HEK293T (cell line): Measurements from ENCODE around the gene KCNN2.

ENCODE experiments used
- CTCF ChIA-PET: fragments of 350-600 bp; formaldehyde crosslinking; extraction: SDS; loops from one replicate; lab custom pipeline; 2021; ENCODE audit warnings: antibody characterized with exemption, inconsistent platforms; lab: Yijun Ruan, JAX
- POLR2A ChIA-PET: fragments of 350-600 bp; formaldehyde crosslinking; extraction: SDS; loops from one replicate; lab custom pipeline; 2020; ENCODE audit warnings: antibody characterized with exemption, inconsistent platforms; lab: Yijun Ruan, JAX
- DNase-seq: peaks from one replicate; pipeline ENCODE4 v3.0.0; 2012; ENCODE audit warnings: mixed read lengths; ENCODE audit errors: extremely low spot score
- ARNT ChIP-seq: fragments of 450-650 bp; IDR thresholded peaks from 2 replicates; pipeline ENCODE4 v1.6.1; 2017; ENCODE audit warnings: mild to moderate bottlenecking
- BHLHE40 ChIP-seq: fragments of 450-650 bp; IDR thresholded peaks from 2 replicates; pipeline ENCODE4 v1.6.1; 2016; ENCODE audit warnings: mild to moderate bottlenecking, moderate library complexity, borderline replicate concordance
- CTBP1 ChIP-seq: fragments of 450-650 bp; IDR thresholded peaks from 2 replicates; pipeline ENCODE4 v1.6.1; 2016; ENCODE audit warnings: borderline replicate concordance
- ELF4 ChIP-seq: fragments of 450-650 bp; IDR thresholded peaks from 2 replicates; pipeline ENCODE4 v1.6.1; 2017; ENCODE audit warnings: antibody characterized with exemption
- FOXA1 ChIP-seq: fragments of 450-650 bp; IDR thresholded peaks from 2 replicates; pipeline ENCODE4 v1.6.1; 2016; ENCODE audit warnings: mild to moderate bottlenecking
- FOXK2 ChIP-seq: fragments of 450-650 bp; IDR thresholded peaks from 2 replicates; pipeline ENCODE4 v1.6.1; 2016; ENCODE audit warnings: mild to moderate bottlenecking
- FOXM1 ChIP-seq: fragments of 450-650 bp; IDR thresholded peaks from 2 replicates; pipeline ENCODE4 v1.6.1; 2017; ENCODE audit warnings: mild to moderate bottlenecking, borderline replicate concordance
- HDGF ChIP-seq: fragments of 450-650 bp; IDR thresholded peaks from 2 replicates; pipeline ENCODE4 v1.6.1; 2017; ENCODE audit warnings: antibody characterized with exemption, borderline replicate concordance
- L3MBTL2 ChIP-seq: fragments of 450-650 bp; conservative IDR thresholded peaks from 2 replicates; pipeline ENCODE4 v1.6.1; 2016; ENCODE audit warnings: mild to moderate bottlenecking
- LEF1 ChIP-seq: fragments of 450-650 bp; IDR thresholded peaks from 2 replicates; pipeline ENCODE4 v1.6.1; 2017; ENCODE audit warnings: mild to moderate bottlenecking, borderline replicate concordance
- NFRKB ChIP-seq: fragments of 450-650 bp; IDR thresholded peaks from 2 replicates; pipeline ENCODE4 v1.6.1; 2016; ENCODE audit warnings: mild to moderate bottlenecking, moderate library complexity
- PKNOX1 ChIP-seq: fragments of 450-650 bp; IDR thresholded peaks from 2 replicates; pipeline ENCODE4 v1.6.1; 2016
- SP1 ChIP-seq: fragments of 450-650 bp; IDR thresholded peaks from 2 replicates; pipeline ENCODE4 v1.6.1; 2017
- SUZ12 ChIP-seq: fragments of 450-650 bp; IDR thresholded peaks from 2 replicates; pipeline ENCODE4 v1.6.1; 2016; ENCODE audit warnings: mild to moderate bottlenecking
- TARDBP ChIP-seq: fragments of 450-650 bp; IDR thresholded peaks from 2 replicates; pipeline ENCODE4 v1.6.1; 2016
- ZNF384 ChIP-seq: fragments of 450-650 bp; IDR thresholded peaks from 2 replicates; pipeline ENCODE4 v1.6.1; 2016

The KCNN2 gene

GRCh38 chr5:114332925-114333324 is 28.9 kb upstream of the KCNN2 start:
- TF ChIP-seq SUZ12 (no peak), LEF1 (no peak), ZNF384 (no peak), CTBP1 (no peak), FOXM1 (no peak), PKNOX1 (no peak), L3MBTL2 (no peak), BHLHE40 (no peak), TARDBP (no peak), HDGF (no peak), SP1 (no peak), FOXA1 (no peak)
- POLR2A ChIA-PET: no interaction called here
- CTCF ChIA-PET: no interaction called here
- DNase-seq: no peak

- ChIA-PET CTCF (no interaction called here), POLR2A (no interaction called here)
- no peak for TF ChIP-seq ELF4
- no peak for TF ChIP-seq SUZ12
- TF ChIP-seq FOXM1: no peak
- no peak for TF ChIP-seq FOXK2
- TF ChIP-seq PKNOX1: no peak
- no peak for TF ChIP-seq ARNT
- no peak for TF ChIP-seq HDGF
- TF ChIP-seq LEF1: no peak
- no peak for TF ChIP-seq SP1
- no peak for TF ChIP-seq FOXA1
- no peak for TF ChIP-seq CTBP1
- no peak for DNase-seq
Observed at GRCh38 chr5:114335391-114335790, 26.5 kb upstream of the KCNN2 start.

- DNase-seq: no peak
- CTCF ChIA-PET: no interaction called here
- no peak for TF ChIP-seq TARDBP
- TF ChIP-seq NFRKB: no peak
- no peak for TF ChIP-seq FOXA1
- no peak for TF ChIP-seq SP1
- TF ChIP-seq CTBP1: no peak
- TF ChIP-seq HDGF: no peak
- no peak for TF ChIP-seq ELF4
- no peak for TF ChIP-seq FOXM1
- TF ChIP-seq SUZ12: no peak
- TF ChIP-seq ARNT: no peak
- no peak for TF ChIP-seq LEF1
- no peak for TF ChIP-seq BHLHE40
- no peak for TF ChIP-seq L3MBTL2
- no peak for TF ChIP-seq FOXK2
- TF ChIP-seq PKNOX1: no peak
- no peak for TF ChIP-seq ZNF384
- POLR2A ChIA-PET: no interaction called here
Observed at GRCh38 chr5:114339108-114339507, 22.8 kb upstream of the KCNN2 start.

GRCh38 chr5:114346181-114346580 is 15.7 kb upstream of the KCNN2 start:
- DNase-seq: no peak
- ChIA-PET CTCF (no interaction called here), POLR2A (no interaction called here)
- TF ChIP-seq BHLHE40: no peak
- TF ChIP-seq TARDBP: no peak
- TF ChIP-seq ELF4: no peak
- no peak for TF ChIP-seq ARNT
- TF ChIP-seq SP1: no peak
- no peak for TF ChIP-seq HDGF
- TF ChIP-seq SUZ12: no peak
- no peak for TF ChIP-seq CTBP1
- no peak for TF ChIP-seq PKNOX1
- no peak for TF ChIP-seq L3MBTL2
- no peak for TF ChIP-seq ZNF384
- no peak for TF ChIP-seq FOXK2
- no peak for TF ChIP-seq FOXA1
- TF ChIP-seq NFRKB: no peak

- ChIA-PET CTCF (no interaction called here), POLR2A (no interaction called here)
- no peak for DNase-seq
- TF ChIP-seq NFRKB (no peak), CTBP1 (no peak), SP1 (no peak), FOXK2 (no peak)
Observed at GRCh38 chr5:114355086-114355830, 6.6 kb upstream of the KCNN2 start.

GRCh38 chr5:114358329-114358728 is 3.5 kb upstream of the KCNN2 start:
- ChIA-PET POLR2A (no interaction called here), CTCF (no interaction called here)
- no peak for DNase-seq
- TF ChIP-seq HDGF (no peak), SP1 (no peak), ZNF384 (no peak), PKNOX1 (no peak), FOXA1 (no peak), CTBP1 (no peak), SUZ12 (no peak), NFRKB (no peak), ARNT (no peak), L3MBTL2 (no peak), LEF1 (no peak), FOXK2 (no peak), FOXM1 (no peak), BHLHE40 (no peak), TARDBP (no peak), ELF4 (no peak)
